Common myeloid progenitor, CD34-positive (primary cell): ENCODE measurements around the gene SEC23B.

ENCODE experiments used
- CTCF ChIA-PET: fragments of 350-600 bp; sonication (Branson Sonifier 250); formaldehyde crosslinking; loops from one replicate; lab custom pipeline; 2021; ENCODE audit warnings: antibody characterized with exemption; lab: Charles Lee
- POLR2A ChIA-PET: fragments of 350-600 bp; sonication (Branson Sonifier 250); formaldehyde crosslinking; loops from one replicate; lab custom pipeline; 2021; ENCODE audit warnings: antibody characterized with exemption; lab: Charles Lee
- DNase-seq, 3 donors: peaks; one replicate each; pipeline versions ENCODE4 v3.0.0 to v3.0.0-alpha.2; 2013
- H3K27ac ChIP-seq, 2 experiments: 1 replicate in 1 of 2; 2 replicates in 1 of 2; pipeline ENCODE4 v1.7.0; 2013; ENCODE audit warnings: inconsistent platforms in 2 of 2, low read length in 2 of 2, mild to moderate bottlenecking in 2 of 2, low read depth in 1 of 2, moderate library complexity in 1 of 2; ENCODE audit not compliant: severe bottlenecking in 2 of 2, insufficient read depth in 1 of 2, poor library complexity in 1 of 2
- H3K27me3 ChIP-seq, 5 experiments: replicated peaks in 2 of 5; 1 replicate in 3 of 5; 2 replicates in 2 of 5; pipeline versions ENCODE4 v1.6.1 to v1.7.0; 2013; ENCODE audit warnings: low read length in 4 of 5, mild to moderate bottlenecking in 2 of 5, moderate library complexity in 2 of 5, inconsistent platforms in 1 of 5; ENCODE audit not compliant: insufficient read depth in 5 of 5, control insufficient read depth in 4 of 5
- H3K36me3 ChIP-seq, 4 experiments: 1 replicate in 2 of 4; 2 replicates in 2 of 4; pipeline versions ENCODE4 v1.6.1 to v1.7.0; 2013; ENCODE audit warnings: low read length in 3 of 4, control low read depth in 1 of 4, mild to moderate bottlenecking in 1 of 4; ENCODE audit not compliant: control insufficient read depth in 4 of 4, insufficient read depth in 4 of 4
- H3K4me1 ChIP-seq, 4 experiments: 1 replicate in 3 of 4; 2 replicates in 1 of 4; pipeline versions ENCODE4 v1.6.1 to v1.7.1; 2013; ENCODE audit warnings: low read length in 3 of 4, mild to moderate bottlenecking in 3 of 4, control low read depth in 1 of 4, inconsistent platforms in 1 of 4, moderate library complexity in 1 of 4; ENCODE audit not compliant: control insufficient read depth in 4 of 4, insufficient read depth in 4 of 4; ENCODE audit errors: control extremely low read depth in 1 of 4
- H3K4me3 ChIP-seq, 7 experiments: 1 replicate in 4 of 7; 2 replicates in 3 of 7; pipeline versions ENCODE4 v1.5.1 to v1.7.0; 2013; ENCODE audit warnings: mild to moderate bottlenecking in 7 of 7, low read length in 6 of 7, moderate library complexity in 6 of 7, inconsistent platforms in 2 of 7, low read depth in 2 of 7, control low read depth in 1 of 7; ENCODE audit not compliant: insufficient read depth in 4 of 7, control insufficient read depth in 1 of 7; ENCODE audit errors: extremely low read depth in 1 of 7
- H3K9me3 ChIP-seq, 5 experiments: 1 replicate in 4 of 5; 2 replicates in 1 of 5; pipeline versions ENCODE4 v1.6.1 to v1.7.1; 2013; ENCODE audit warnings: low read length in 4 of 5, mild to moderate bottlenecking in 2 of 5, inconsistent platforms in 1 of 5, low read depth in 1 of 5, moderate library complexity in 1 of 5; ENCODE audit not compliant: control insufficient read depth in 4 of 5, insufficient read depth in 2 of 5; ENCODE audit errors: control extremely low read depth in 1 of 5
- WGBS: methylation state at CpG from one replicate; pipeline ENCODE4 v1.1.5; 2013; ENCODE audit not compliant: insufficient coverage; 5-methylcytosine and 5-hydroxymethylcytosine counted together

SEC23B gene

GRCh38 chr20:18545566-18545965, 37.8 kb downstream of the SEC23B start:
- CTCF ChIA-PET = no interaction called here

GRCh38 chr20:18548465-18548864, 40.7 kb downstream of the SEC23B start:
- Histone ChIP-seq H3K4me1 (no peaks in the 10 kb centered on the region), H3K27me3 (no peaks in the 10 kb centered on the region), H3K36me3 (peaks cover 13 to 71% (median 48%) of the 10 kb centered on the region in 4 experiments), H3K4me3 (no peak overlapping the region), H3K9me3 (no peaks in the 10 kb centered on the region), H3K27ac (no peak overlapping the region)
- no peak for DNase-seq
- CTCF ChIA-PET = no interaction called here
- POLR2A ChIA-PET = interaction anchor here (0.7 kb wide), 1 partner anchor 1763 kb away, joined by 3 read pairs; no protein-coding TSS in a partner anchor
- 97% methylated on average over 3 of the region's 3 CpGs for WGBS

More at GRCh38 chr20:18545566-18545965, 37.8 kb downstream of the SEC23B start:
- 100% methylated on average over 1 of the region's 1 CpG for WGBS
- DNase-seq = no peak
- no peaks in the 10 kb centered on the region for H3K27me3 ChIP-seq
- H3K4me1 ChIP-seq = no peaks in the 10 kb centered on the region
- peaks cover 18 to 69% (median 44%) of the 10 kb centered on the region in 4 experiments for H3K36me3 ChIP-seq
- H3K9me3 ChIP-seq = no peaks in the 10 kb centered on the region
- POLR2A ChIA-PET = no interaction called here
- no peak overlapping the region for H3K4me3 ChIP-seq
- no peak overlapping the region for H3K27ac ChIP-seq

- WGBS = 98% methylated on average over 6 of the region's 8 CpGs
- Histone ChIP-seq H3K36me3 (peaks cover 16 to 70% (median 42%) of the 10 kb centered on the region in 4 experiments), H3K9me3 (peaks cover 0 to 2% (median 0%) of the 10 kb centered on the region in 5 experiments), H3K4me3 (no peak overlapping the region), H3K27me3 (no peaks in the 10 kb centered on the region), H3K4me1 (no peaks in the 10 kb centered on the region), H3K27ac (no peak overlapping the region)
- ChIA-PET CTCF (no interaction called here), POLR2A (no interaction called here)
- DNase-seq = no peak
Measured at GRCh38 chr20:18553746-18554145, 46.0 kb downstream of the SEC23B start.

GRCh38 chr20:18566892-18567738, 59.4 kb downstream of the SEC23B start, which contains the start of gene SMIM26:
Gene SMIM26 (plus strand): TSS chr20:18567432. CDS start chr20:18567479, 47 bp downstream.
- Histone ChIP-seq H3K27me3 (no peaks in the 10 kb centered on the region), H3K4me1 (peaks cover 7 to 14% (median 9%) of the 10 kb centered on the region in 4 experiments), H3K4me3 (peak within 1 kb of the TSS; percentile 61 to 91 (median 85)), H3K9me3 (peaks cover 0 to 4% (median 0%) of the 10 kb centered on the region in 5 experiments), H3K36me3 (peaks cover 0 to 30% (median 18%) of the 10 kb centered on the region in 4 experiments), H3K27ac (peak within 1 kb of the TSS; percentile 93 to 97)
- CTCF ChIA-PET = no interaction called here
- peak; percentile 90 to 96 (median 95) for DNase-seq
- under 1% methylated on average over 45 of the region's 51 CpGs for WGBS
- POLR2A ChIA-PET = interaction anchor here (0.6 to 1.1 kb wide), 3 partner anchors 59 to 611 kb away, joined by 3 read pairs; partner anchors contain the start of genes DZANK1, POLR3F and SEC23B

GRCh38 chr20:18567739-18568091, 60.0 kb downstream of the SEC23B start:
- 15% methylated on average over 5 of the region's 6 CpGs for WGBS

GRCh38 chr20:18571009-18571408, 63.3 kb downstream of the SEC23B start:
- ChIA-PET POLR2A (no interaction called here), CTCF (interaction anchor here (0.7 to 1.2 kb wide), 2 partner anchors 9 to 44 kb away, joined by 3 read pairs; no protein-coding TSS in a partner anchor)
- H3K4me3 ChIP-seq = no peak overlapping the region
- 90% methylated on average over 2 of the region's 2 CpGs for WGBS
- peaks cover 0 to 23% (median 14%) of the 10 kb centered on the region in 4 experiments for H3K36me3 ChIP-seq
- DNase-seq = no peak
- peaks cover 0 to 4% (median 0%) of the 10 kb centered on the region in 5 experiments for H3K9me3 ChIP-seq
- H3K4me1 ChIP-seq = peaks cover 7 to 14% (median 9%) of the 10 kb centered on the region in 4 experiments
- no peaks in the 10 kb centered on the region for H3K27me3 ChIP-seq
- no peak overlapping the region for H3K27ac ChIP-seq

More at GRCh38 chr20:18567739-18568091, 60.0 kb downstream of the SEC23B start:
- Histone ChIP-seq H3K36me3 (peaks cover 0 to 26% (median 15%) of the 10 kb centered on the region in 4 experiments), H3K27me3 (no peaks in the 10 kb centered on the region), H3K4me1 (peaks cover 7 to 14% (median 9%) of the 10 kb centered on the region in 4 experiments), H3K9me3 (peaks cover 0 to 4% (median 0%) of the 10 kb centered on the region in 5 experiments), H3K27ac (peak overlapping the region; percentile 93 to 97), H3K4me3 (peak overlapping the region; percentile 61 to 91 (median 85))
- ChIA-PET CTCF (no interaction called here), POLR2A (no interaction called here)
- peak in 1 of 3 donors; percentile 24 for DNase-seq
